Activated naive CD8-positive, alpha-beta T cell treated with anti-CD3 and anti-CD28 coated beads, Interleukin-2, amount 10 ng/mL, durations not matched to agents 7 days and 5 days (primary cell): ENCODE results near the gene KLF13. TPM values are rescaled to one million over a fixed set of nuclear protein-coding genes. Genes with fewer than 3 reads are reported as not detected.

Experiments used
- ATAC-seq: fragments of 150-1000 bp; cut with Tn5 transposase; one replicate; pipeline ENCODE4 v1.10.0; 2021; ENCODE audit warnings: low read depth, moderate library complexity
- POLR2A ChIA-PET: fragments of 350-600 bp; sonication (Branson Sonifier 250); formaldehyde crosslinking; loops from one replicate; lab custom pipeline; 2021; ENCODE audit warnings: antibody characterized with exemption; lab: Charles Lee
- DNase-seq: peaks from one replicate; pipeline ENCODE4 v3.0.0; 2021
- H3K27ac Mint-ChIP-seq: one replicate; pipeline ENCODE4 v1.8.0; 2022; ENCODE audit warnings: mild to moderate bottlenecking, mixed read lengths
- H3K27me3 Mint-ChIP-seq: one replicate; pipeline ENCODE4 v1.8.0; 2022; ENCODE audit warnings: mild to moderate bottlenecking, moderate library complexity, mixed read lengths
- H3K36me3 Mint-ChIP-seq: one replicate; pipeline ENCODE4 v1.8.0; 2021; ENCODE audit warnings: mild to moderate bottlenecking, mixed read lengths
- H3K4me1 Mint-ChIP-seq: one replicate; pipeline ENCODE4 v1.8.0; 2021; ENCODE audit warnings: mixed read lengths
- H3K4me3 Mint-ChIP-seq: one replicate; pipeline ENCODE4 v1.8.0; 2022; ENCODE audit warnings: mild to moderate bottlenecking, moderate library complexity, mixed read lengths
- H3K9me3 Mint-ChIP-seq: one replicate; pipeline ENCODE4 v1.8.0; 2021; ENCODE audit warnings: mixed read lengths
- total RNA-seq, 2 experiments: library from RNA; stranded (reverse); gene quantifications; one replicate each; pipeline ENCODE4 v1.2.3, GENCODE V29; 2021

Gene KLF13
- total RNA-seq, 2 experiments from 2014 or later = 230 to 252 TPM

DNA sequence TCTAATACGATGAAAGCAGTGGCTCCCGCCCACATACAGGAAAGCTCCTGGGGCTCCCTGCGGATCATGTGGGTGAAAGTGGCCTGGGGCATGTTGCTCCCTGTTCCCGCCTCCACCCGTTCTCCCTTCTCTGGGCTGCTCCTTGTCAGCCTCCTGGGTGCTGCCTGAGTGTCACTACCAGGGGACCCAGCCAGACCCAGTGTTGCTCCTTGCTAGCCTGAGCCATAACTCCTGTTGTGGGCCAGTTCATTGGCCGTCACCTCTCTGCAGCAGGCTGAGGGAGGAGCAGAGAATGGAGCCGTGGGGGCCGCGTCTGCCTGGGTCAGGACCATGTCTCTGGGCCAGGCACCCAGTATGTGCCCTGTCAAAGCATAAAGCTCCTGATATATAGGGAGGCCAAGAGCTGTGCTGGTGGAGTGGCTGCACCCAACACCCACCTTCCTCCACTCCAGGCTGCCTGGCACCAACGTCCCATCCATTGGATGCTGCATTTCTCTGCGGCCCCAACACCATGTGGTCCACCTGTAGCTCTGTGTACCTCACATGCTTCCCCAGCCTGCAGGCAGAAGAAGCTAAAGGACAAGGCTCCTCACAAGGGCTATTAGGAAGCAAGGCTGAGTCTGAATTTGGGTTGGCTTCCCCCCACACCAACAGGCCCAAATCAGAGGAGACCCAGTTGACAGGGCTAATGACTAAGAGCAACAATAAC lies 40.5 kb downstream of the KLF13 start:
- POLR2A ChIA-PET = interaction anchor here (0.9 to 19.8 kb wide), 14 partner anchors 10 to 116 kb away, joined by 3 to 390 read pairs (median 11); partner anchors contain the start of gene KLF13
- Mint-ChIP-seq H3K4me3 (peak overlapping the region; percentile 84), H3K27me3 (no peaks in the 10 kb centered on the region), H3K27ac (peak overlapping the region; percentile 100), H3K4me1 (peaks cover 86% of the 10 kb centered on the region), H3K36me3 (peaks cover 23% of the 10 kb centered on the region), H3K9me3 (no peaks in the 10 kb centered on the region)
- ATAC-seq (no peak), DNase-seq (no peak)

DNA sequence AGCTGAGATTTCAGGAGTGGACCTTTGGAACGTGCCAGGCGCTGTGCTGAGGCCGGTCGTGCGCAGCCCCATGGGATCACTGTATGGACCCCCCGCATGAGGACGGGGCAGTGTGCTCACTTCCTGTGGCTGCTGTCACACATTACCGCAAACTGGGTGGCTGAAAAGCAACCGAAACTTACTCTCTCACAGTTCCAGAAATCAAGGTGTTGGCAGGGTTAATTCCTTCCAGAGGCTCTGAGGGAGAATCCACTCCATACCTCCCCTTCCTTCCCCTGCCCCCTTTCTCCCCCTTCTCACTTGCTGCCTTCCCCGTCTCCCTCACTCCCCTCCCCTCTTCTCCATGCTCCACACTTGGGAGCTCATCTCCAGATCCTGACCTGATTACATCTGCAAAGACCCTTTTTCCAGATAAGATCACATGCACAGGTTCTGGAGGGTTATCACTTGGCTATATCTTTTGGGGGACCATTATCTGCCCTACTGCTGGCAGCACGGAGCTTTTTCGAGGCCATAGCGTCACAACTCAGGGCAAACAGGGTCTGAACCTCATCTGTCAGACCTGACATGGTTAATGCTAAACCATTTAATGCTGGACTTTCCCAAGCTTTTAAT lies 41.2 kb downstream of the KLF13 start:
- Mint-ChIP-seq H3K9me3 (no peaks in the 10 kb centered on the region), H3K27me3 (no peaks in the 10 kb centered on the region), H3K4me1 (peaks cover 83% of the 10 kb centered on the region), H3K36me3 (peaks cover 23% of the 10 kb centered on the region), H3K27ac (peak overlapping the region; percentile 100), H3K4me3 (peak overlapping the region; percentile 84)
- POLR2A ChIA-PET = interaction anchor here (0.9 to 19.8 kb wide), 11 partner anchors 10 to 115 kb away, joined by 3 to 390 read pairs (median 17); partner anchors contain the start of gene KLF13
- ATAC-seq = peak; percentile 25
- DNase-seq = peak; percentile 67

DNA sequence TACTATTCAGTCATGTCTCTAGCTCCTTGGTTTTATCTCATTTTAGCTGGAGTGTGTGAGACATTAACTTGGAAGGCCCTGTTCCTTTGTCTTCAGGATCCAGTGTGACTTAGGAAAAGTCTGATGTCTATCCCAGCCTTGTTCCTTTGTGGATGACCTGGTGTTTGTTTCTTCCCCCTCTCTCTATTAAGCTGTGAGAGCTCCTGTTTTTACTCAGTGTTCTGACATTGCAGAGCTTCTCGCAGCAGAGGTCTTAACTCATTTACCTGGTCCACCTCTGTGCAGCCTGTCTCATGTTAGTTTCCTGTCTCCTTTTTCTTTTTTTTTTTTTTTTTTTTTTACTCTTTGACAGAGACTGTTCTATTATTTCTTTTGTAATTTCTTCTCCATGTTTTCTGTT lies 43.1 kb downstream of the KLF13 start:
- no peaks in the 10 kb centered on the region for H3K27me3 Mint-ChIP-seq
- peaks cover 29% of the 10 kb centered on the region for H3K36me3 Mint-ChIP-seq
- DNase-seq (no peak), ATAC-seq (no peak)
- POLR2A ChIA-PET = interaction anchor here (0.6 to 19.8 kb wide), 5 partner anchors 8 to 67 kb away, joined by 4 to 390 read pairs (median 11); partner anchors contain the start of gene KLF13
- peak overlapping the region; percentile 34 for H3K4me3 Mint-ChIP-seq
- H3K27ac Mint-ChIP-seq = peak overlapping the region; percentile 100
- H3K4me1 Mint-ChIP-seq = peaks cover 68% of the 10 kb centered on the region
- no peaks in the 10 kb centered on the region for H3K9me3 Mint-ChIP-seq

- H3K36me3 Mint-ChIP-seq = peaks cover 35% of the 10 kb centered on the region
- no peak overlapping the region for H3K4me3 Mint-ChIP-seq
- ATAC-seq (no peak), DNase-seq (no peak)
- no peaks in the 10 kb centered on the region for H3K9me3 Mint-ChIP-seq
- POLR2A ChIA-PET = interaction anchor here (1.0 kb wide), 1 partner anchor 45 kb away, joined by 3 read pairs; the partner anchor contains the start of gene KLF13
- no peaks in the 10 kb centered on the region for H3K27me3 Mint-ChIP-seq
- peaks cover 64% of the 10 kb centered on the region for H3K4me1 Mint-ChIP-seq
- H3K27ac Mint-ChIP-seq = no peak overlapping the region
These were observed 45.0 kb downstream of the KLF13 start for GRCh38 chr15:31371520-31372240.

- Mint-ChIP-seq H3K4me3 (no peak overlapping the region), H3K9me3 (no peaks in the 10 kb centered on the region), H3K27ac (peak overlapping the region; percentile 34), H3K36me3 (peaks cover 35% of the 10 kb centered on the region), H3K27me3 (no peaks in the 10 kb centered on the region), H3K4me1 (peaks cover 60% of the 10 kb centered on the region)
- no peak for ATAC-seq
- DNase-seq = no peak
- POLR2A ChIA-PET = interaction anchor here (1.0 to 1.1 kb wide), 2 partner anchors 11 to 46 kb away, joined by 3 read pairs; partner anchors contain the start of gene KLF13
These were observed 46.0 kb downstream of the KLF13 start for GRCh38 chr15:31372635-31373091.

GRCh38 chr15:31373096-31373865 lies 46.6 kb downstream of the KLF13 start:
- Mint-ChIP-seq H3K27me3 (no peaks in the 10 kb centered on the region), H3K4me3 (no peak overlapping the region), H3K9me3 (no peaks in the 10 kb centered on the region), H3K4me1 (peaks cover 60% of the 10 kb centered on the region), H3K36me3 (peaks cover 33% of the 10 kb centered on the region), H3K27ac (no peak overlapping the region)
- no peak for DNase-seq
- no peak for ATAC-seq
- POLR2A ChIA-PET = interaction anchor here (1.0 to 1.1 kb wide), 2 partner anchors 12 to 47 kb away, joined by 3 read pairs; partner anchors contain the start of gene KLF13

- peaks cover 60% of the 10 kb centered on the region for H3K4me1 Mint-ChIP-seq
- H3K27ac Mint-ChIP-seq = peak overlapping the region; percentile 38
- H3K9me3 Mint-ChIP-seq = no peaks in the 10 kb centered on the region
- H3K4me3 Mint-ChIP-seq = no peak overlapping the region
- DNase-seq (no peak), ATAC-seq (no peak)
- H3K36me3 Mint-ChIP-seq = peaks cover 37% of the 10 kb centered on the region
- POLR2A ChIA-PET = no interaction called here
- no peaks in the 10 kb centered on the region for H3K27me3 Mint-ChIP-seq
These were observed 47.3 kb downstream of the KLF13 start for GRCh38 chr15:31373970-31374369.

GRCh38 chr15:31374489-31374888 lies 47.9 kb downstream of the KLF13 start:
- Mint-ChIP-seq H3K9me3 (no peaks in the 10 kb centered on the region), H3K4me1 (peaks cover 55% of the 10 kb centered on the region), H3K36me3 (peaks cover 35% of the 10 kb centered on the region), H3K4me3 (no peak overlapping the region), H3K27me3 (no peaks in the 10 kb centered on the region), H3K27ac (peak overlapping the region; percentile 38)
- DNase-seq (no peak), ATAC-seq (no peak)
- POLR2A ChIA-PET = no interaction called here

GRCh38 chr15:31374986-31375385 lies 48.4 kb downstream of the KLF13 start:
- H3K9me3 Mint-ChIP-seq = no peaks in the 10 kb centered on the region
- H3K27ac Mint-ChIP-seq = no peak overlapping the region
- peaks cover 35% of the 10 kb centered on the region for H3K36me3 Mint-ChIP-seq
- POLR2A ChIA-PET = no interaction called here
- peaks cover 50% of the 10 kb centered on the region for H3K4me1 Mint-ChIP-seq
- H3K27me3 Mint-ChIP-seq = no peaks in the 10 kb centered on the region
- H3K4me3 Mint-ChIP-seq = no peak overlapping the region
- ATAC-seq = no peak
- no peak for DNase-seq

DNA sequence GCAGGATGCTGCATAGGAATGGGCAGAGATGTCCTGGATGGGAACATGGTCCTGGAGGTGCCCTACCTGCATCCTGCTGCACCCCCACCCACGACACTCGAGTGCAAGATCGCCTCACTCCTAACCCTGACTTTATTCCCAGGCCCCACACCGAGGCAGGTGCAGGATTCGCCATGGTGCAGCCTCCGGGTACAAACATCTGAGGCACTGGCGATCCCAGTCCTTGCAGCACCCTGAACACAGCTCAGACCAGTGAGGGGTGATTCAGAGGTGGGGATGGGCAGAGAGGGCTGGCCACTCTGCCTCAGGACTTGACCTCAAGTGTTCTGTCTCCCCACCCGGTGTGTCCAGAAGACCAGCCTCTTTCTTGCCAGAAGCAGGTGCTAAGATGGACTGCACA lies 49.1 kb downstream of the KLF13 start:
- Mint-ChIP-seq H3K27ac (no peak overlapping the region), H3K4me3 (no peak overlapping the region), H3K36me3 (peaks cover 39% of the 10 kb centered on the region), H3K27me3 (no peaks in the 10 kb centered on the region), H3K4me1 (peaks cover 44% of the 10 kb centered on the region), H3K9me3 (no peaks in the 10 kb centered on the region)
- DNase-seq = no peak
- POLR2A ChIA-PET = interaction anchor here (0.7 kb wide), 1 partner anchor 473 kb away, joined by 3 read pairs; no protein-coding TSS in a partner anchor
- no peak for ATAC-seq

DNA sequence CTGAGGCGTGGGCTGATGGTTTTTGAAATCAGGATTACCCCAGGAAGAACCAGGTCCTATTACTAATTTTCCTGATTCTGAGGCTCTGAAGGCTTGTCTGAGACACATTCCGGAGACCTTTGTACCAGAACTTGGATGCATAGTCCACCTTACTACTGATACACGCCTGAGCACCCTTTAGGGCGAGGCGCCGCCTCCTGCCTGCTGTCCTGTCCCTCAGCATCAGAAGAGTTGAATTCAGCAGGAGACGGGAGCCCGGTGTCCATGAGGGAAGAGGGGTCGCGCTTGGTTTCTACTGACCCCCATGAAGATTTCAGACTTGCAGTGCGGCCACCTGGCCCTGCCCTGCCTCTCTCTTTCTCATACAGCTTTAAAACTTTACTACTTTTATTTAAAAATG lies 49.9 kb downstream of the KLF13 start:
- peaks cover 42% of the 10 kb centered on the region for H3K4me1 Mint-ChIP-seq
- POLR2A ChIA-PET = interaction anchor here (0.7 kb wide), 1 partner anchor 473 kb away, joined by 3 read pairs; no protein-coding TSS in a partner anchor

GRCh38 chr15:31377030-31377429 lies 50.4 kb downstream of the KLF13 start:
- Mint-ChIP-seq H3K27ac (no peak overlapping the region), H3K36me3 (peaks cover 45% of the 10 kb centered on the region), H3K27me3 (no peaks in the 10 kb centered on the region), H3K4me1 (peaks cover 44% of the 10 kb centered on the region), H3K9me3 (no peaks in the 10 kb centered on the region), H3K4me3 (no peak overlapping the region)
- POLR2A ChIA-PET = interaction anchor here (1.2 to 1.9 kb wide), 3 partner anchors 9 to 58 kb away, joined by 3 to 5 read pairs (median 5); no protein-coding TSS in a partner anchor
- no peak for DNase-seq
- peak; percentile 30 for ATAC-seq

More for the DNA sequence above, 49.9 kb downstream of the KLF13 start:
- DNase-seq = no peak
- Mint-ChIP-seq H3K4me3 (no peak overlapping the region), H3K27ac (peak overlapping the region; percentile 7), H3K36me3 (peaks cover 43% of the 10 kb centered on the region), H3K27me3 (no peaks in the 10 kb centered on the region), H3K9me3 (no peaks in the 10 kb centered on the region)
- ATAC-seq = no peak
